ENCODE results near the gene EDNRA. TPM values are rescaled to one million over a fixed set of nuclear protein-coding genes. Genes with fewer than 3 reads are reported as not detected.

Gene EDNRA
- total and polyA plus RNA-seq, 2 of the 4 experiments (the other 2 are of a cell fraction) = 3.8 to 6.5 TPM

DNA sequence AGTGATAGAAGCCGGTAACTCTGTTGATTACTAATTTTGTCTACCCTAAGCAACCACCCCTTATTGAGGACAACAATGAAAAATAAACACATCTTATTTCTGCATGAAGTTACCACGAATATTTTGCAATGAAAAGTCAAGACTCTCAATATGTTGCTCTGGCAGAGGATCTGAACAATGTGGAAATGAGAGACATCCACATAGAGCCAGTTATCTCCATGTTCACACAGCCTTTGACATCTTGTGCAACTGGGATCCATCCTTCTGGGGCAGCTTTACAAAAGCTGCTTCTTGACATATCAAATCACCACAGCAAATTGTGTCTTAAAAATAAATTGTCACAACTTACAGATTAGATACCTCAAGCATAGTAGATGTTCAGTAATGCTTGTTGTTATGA lies 10.2 kb downstream of the EDNRA start:
- Histone ChIP-seq H3K4me1 (ENCODE audit: control insufficient read depth, insufficient read depth, low read length) (peaks cover 9% of the 10 kb centered on the region), H3K18ac (ENCODE audit: low read depth, low read length) (no peak overlapping the region), H3K56ac (ENCODE audit: extremely low read depth, insufficient read depth, low read length) (no peak overlapping the region), H2AK5ac (ENCODE audit: low read depth, low read length) (peak overlapping the region; percentile 40; the same call in 1 of the 2 replicates), H3K79me1 (ENCODE audit: low read depth in 1 of 2, low read length in 2 of 2) (peaks cover 18 to 69% of the 10 kb centered on the region in 2 experiments), H2BK5ac (ENCODE audit: low read depth, low read length, poor library complexity, severe bottlenecking) (no peak overlapping the region), H4K5ac (ENCODE audit: low read depth, low read length) (no peak overlapping the region), H2BK15ac (ENCODE audit: low read depth, low read length) (0 out of 3 replicates have a peak overlapping the region, but pooled peaks have one; percentile 62), H2BK20ac (ENCODE audit: low read depth, low read length) (no peak overlapping the region), H2AFZ (replicated peaks; ENCODE audit: low read length, poor library complexity) (no peak overlapping the region), H3K27me3 (ENCODE audit: control insufficient read depth, insufficient read depth, low read length) (no peaks in the 10 kb centered on the region), H3K27ac (ENCODE audit: insufficient read depth, low read length) (no peak overlapping the region), H3K9me1 (ENCODE audit: insufficient read depth, low read length) (peaks cover 14% of the 10 kb centered on the region), H4K20me1 (ENCODE audit: insufficient read depth, low read length) (peaks cover 2% of the 10 kb centered on the region; the same call in 1 of the 2 replicates), H4K8ac (ENCODE audit: low read depth in 2 of 2, low read length in 2 of 2) (no peak overlapping the region), H3K9me3 (ENCODE audit: control insufficient read depth, insufficient read depth, low read length) (no peaks in the 10 kb centered on the region), H3K4me2 (ENCODE audit: low read depth, low read length) (no peak overlapping the region), H3K14ac (replicated peaks; ENCODE audit: low read depth, low read length) (no peak overlapping the region; the same call in 1 of the 2 replicates), H3K4ac (ENCODE audit: low read depth, low read length) (0 out of 2 replicates have a peak overlapping the region, but pooled peaks have one; percentile 16), H3K4me3 (ENCODE audit: insufficient read depth, low read depth, low read length) (no peak overlapping the region), H4K91ac (ENCODE audit: insufficient read depth, low read depth, low read length) (no peak overlapping the region), H3K23ac (ENCODE audit: low read depth, low read length) (no peak overlapping the region), H3K9ac (ENCODE audit: low read depth, low read length) (no peak overlapping the region), H2BK120ac (ENCODE audit: low read depth, low read length) (no peak overlapping the region), H2AK9ac (replicated peaks; ENCODE audit: low read depth, low read length, poor library complexity) (no peak overlapping the region), H3K36me3 (ENCODE audit: control insufficient read depth, insufficient read depth, low read length) (no peaks in the 10 kb centered on the region; the same call in 1 of the 2 replicates)
- BruUV-seq (replicated peaks) = no TSS peak
- DNase-seq (no peak), ATAC-seq (ENCODE audit: low read depth) (no peak)
- ChIA-PET CTCF (no interaction called here), POLR2A (ENCODE audit: unreplicated experiment) (no interaction called here)
- dilution Hi-C loops (cut with HindIII; ENCODE audit: low sequenced_read_pairs, unreplicated experiment) = no loop called here
- in situ Hi-C loops (cut with MboI; ENCODE audit: low sequenced_read_pairs) = no loop called here
- 35% methylated on average over 2 of the region's 2 CpGs; no CpG with 5 or more reads in 1 of the 2 experiments for WGBS, 2 experiments (ENCODE audit: extremely low coverage in 2 of 2, insufficient read length in 1 of 2)
- intact Hi-C loops (cut with micrococcal nuclease) = no loop called here
- TF ChIP-seq, protein P1, sequence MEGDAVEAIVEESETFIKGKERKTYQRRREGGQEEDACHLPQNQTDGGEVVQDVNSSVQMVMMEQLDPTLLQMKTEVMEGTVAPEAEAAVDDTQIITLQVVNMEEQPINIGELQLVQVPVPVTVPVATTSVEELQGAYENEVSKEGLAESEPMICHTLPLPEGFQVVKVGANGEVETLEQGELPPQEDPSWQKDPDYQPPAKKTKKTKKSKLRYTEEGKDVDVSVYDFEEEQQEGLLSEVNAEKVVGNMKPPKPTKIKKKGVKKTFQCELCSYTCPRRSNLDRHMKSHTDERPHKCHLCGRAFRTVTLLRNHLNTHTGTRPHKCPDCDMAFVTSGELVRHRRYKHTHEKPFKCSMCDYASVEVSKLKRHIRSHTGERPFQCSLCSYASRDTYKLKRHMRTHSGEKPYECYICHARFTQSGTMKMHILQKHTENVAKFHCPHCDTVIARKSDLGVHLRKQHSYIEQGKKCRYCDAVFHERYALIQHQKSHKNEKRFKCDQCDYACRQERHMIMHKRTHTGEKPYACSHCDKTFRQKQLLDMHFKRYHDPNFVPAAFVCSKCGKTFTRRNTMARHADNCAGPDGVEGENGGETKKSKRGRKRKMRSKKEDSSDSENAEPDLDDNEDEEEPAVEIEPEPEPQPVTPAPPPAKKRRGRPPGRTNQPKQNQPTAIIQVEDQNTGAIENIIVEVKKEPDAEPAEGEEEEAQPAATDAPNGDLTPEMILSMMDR (conservative IDR thresholded peaks at IDR 0.05; ENCODE audit: low read depth, low read length) = no peak
- no peak for TF ChIP-seq MXI1 (IDR thresholded peaks at IDR 0.05; ENCODE audit: borderline replicate concordance, low read depth, low read length)
- TF ChIP-seq RFX5 (IDR thresholded peaks at IDR 0.05; ENCODE audit: low read depth, low read length) = no peak
- TF ChIP-seq NFE2L2 (IDR thresholded peaks at IDR 0.05; ENCODE audit: low read depth, low read length) = no peak
- no peak for TF ChIP-seq POLR2A (IDR thresholded peaks at IDR 0.05; ENCODE audit: low read depth, low read length)
- TF ChIP-seq FOS (IDR thresholded peaks at IDR 0.05; ENCODE audit: low read depth, low read length) = no peak
- no peak for TF ChIP-seq CHD1 (IDR thresholded peaks at IDR 0.05; ENCODE audit: low read depth, low read length)
- no peak for TF ChIP-seq MAFK (IDR thresholded peaks at IDR 0.05; ENCODE audit: low read depth, low read length)

Data from IMR-90 (cell line).